PC-9 (cell line): ENCODE data around the gene NOTO.

Source experiments
- EZH2 ChIP-seq: fragments of 200-600 bp; sonication (generic); IDR thresholded peaks from 2 replicates; pipeline ENCODE4 v1.8.0; 2017; ENCODE audit warnings: antibody characterized with exemption, low read depth
- TF ChIP-seq, protein P1 (sequence below): fragments of 200-600 bp; sonication (generic); conservative IDR thresholded peaks from 2 replicates; pipeline ENCODE4 v1.6.1; 2017; ENCODE audit warnings: mixed run types, antibody characterized with exemption, mild to moderate bottlenecking, moderate library complexity

GRCh38 chr2:73176205-73176880 is 26.0 kb upstream of the NOTO start:
- TF ChIP-seq EZH2 = no peak; the same call in 1 of the 2 replicates
- TF ChIP-seq, protein P1, sequence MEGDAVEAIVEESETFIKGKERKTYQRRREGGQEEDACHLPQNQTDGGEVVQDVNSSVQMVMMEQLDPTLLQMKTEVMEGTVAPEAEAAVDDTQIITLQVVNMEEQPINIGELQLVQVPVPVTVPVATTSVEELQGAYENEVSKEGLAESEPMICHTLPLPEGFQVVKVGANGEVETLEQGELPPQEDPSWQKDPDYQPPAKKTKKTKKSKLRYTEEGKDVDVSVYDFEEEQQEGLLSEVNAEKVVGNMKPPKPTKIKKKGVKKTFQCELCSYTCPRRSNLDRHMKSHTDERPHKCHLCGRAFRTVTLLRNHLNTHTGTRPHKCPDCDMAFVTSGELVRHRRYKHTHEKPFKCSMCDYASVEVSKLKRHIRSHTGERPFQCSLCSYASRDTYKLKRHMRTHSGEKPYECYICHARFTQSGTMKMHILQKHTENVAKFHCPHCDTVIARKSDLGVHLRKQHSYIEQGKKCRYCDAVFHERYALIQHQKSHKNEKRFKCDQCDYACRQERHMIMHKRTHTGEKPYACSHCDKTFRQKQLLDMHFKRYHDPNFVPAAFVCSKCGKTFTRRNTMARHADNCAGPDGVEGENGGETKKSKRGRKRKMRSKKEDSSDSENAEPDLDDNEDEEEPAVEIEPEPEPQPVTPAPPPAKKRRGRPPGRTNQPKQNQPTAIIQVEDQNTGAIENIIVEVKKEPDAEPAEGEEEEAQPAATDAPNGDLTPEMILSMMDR = no peak
